K562 (cell line): ENCODE results near the gene XIRP1. TPM values are rescaled to one million over a fixed set of nuclear protein-coding genes. Genes with fewer than 3 reads are reported as not detected.

Experiments used
- BHLHE40 ChIP-seq: IDR thresholded peaks from 2 replicates; pipeline ENCODE4 v1.6.1; 2011; ENCODE audit warnings: low read length, improper control_type of control experiment
- CREBBP ChIP-seq: IDR thresholded peaks from one replicate; pipeline ENCODE4 v1.6.1; 2012; ENCODE audit warnings: low read depth, mild to moderate bottlenecking, control low read depth, inconsistent platforms, low read length
- E2F3 ChIP-seq: fragments of 250-450 bp; sonication (Bioruptor Pico); IDR thresholded peaks from 2 replicates; pipeline ENCODE4 v1.4.0; 2020; ENCODE audit warnings: mild to moderate bottlenecking
- HIVEP1 ChIP-seq: fragments of 250-450 bp; sonication (Bioruptor Pico); IDR thresholded peaks from 2 replicates; pipeline ENCODE4 v1.4.0; 2020; ENCODE audit warnings: mild to moderate bottlenecking
- L3MBTL2 ChIP-seq: fragments of 450-650 bp; IDR thresholded peaks from 2 replicates; pipeline ENCODE4 v1.6.1; 2016; ENCODE audit warnings: mild to moderate bottlenecking, moderate library complexity
- RBM14 ChIP-seq: fragments of 200-400 bp; formaldehyde crosslinking; IDR thresholded peaks from 2 replicates; pipeline ENCODE4 v1.6.1; 2018; ENCODE audit warnings: low read depth, mild to moderate bottlenecking, low read length, moderate library complexity, borderline replicate concordance; ENCODE audit not compliant: insufficient read depth
- TSC22D4 ChIP-seq: fragments of 450-650 bp; IDR thresholded peaks from 2 replicates; pipeline ENCODE4 v1.6.1; 2016; ENCODE audit warnings: missing genetic modification characterization, missing biosample characterization, control low read depth
- polyA plus RNA-seq, 8 experiments: library from polyadenylated mRNA; depleted of rRNA in 4 of 8; stranded (reverse) in 5 of 8; unstranded in 3 of 8; fragments of >200 nt; fragmentation: Nextera tagmentation in 2 of 8; fragmentation: Illumina TruSeq in 1 of 8; extraction: Ambion mirVana in 2 of 8; extraction: Trizol in 1 of 8; gene quantifications; 2 replicates each; pipeline versions ENCODE4 v1.2.1 to v1.2.3, GENCODE V29; 2011 to 2014; ENCODE audit warnings: inconsistent platforms in 1 of 8, missing spikeins in 1 of 8
- total RNA-seq, 7 experiments: library from RNA; depleted of rRNA in 6 of 7; stranded (reverse); fragments of >200 nt in 6 of 7; fragmentation: Illumina TruSeq in 2 of 7; extraction: Trizol in 2 of 7; gene quantifications; 2 replicates each; pipeline versions ENCODE4 v1.2.1 to v1.2.3, GENCODE V29; 2011 to 2021; ENCODE audit warnings: low replicate concordance in 1 of 7
- TF ChIP-seq, protein P1 (sequence below): sonication (generic); formaldehyde crosslinking; IDR thresholded peaks from 2 replicates; pipeline ENCODE4 v1.8.0; 2023; ENCODE audit warnings: missing genetic modification reagents, mild to moderate bottlenecking, borderline replicate concordance
- TF ChIP-seq, protein P2 (sequence below): fragments of 200-800 bp; sonication (Bioruptor generic); IDR thresholded peaks from 2 replicates; pipeline ENCODE4 v1.6.1; 2017; ENCODE audit warnings: missing genetic modification characterization, missing compliant biosample characterization
- TF ChIP-seq, protein P3 (sequence below): sonication (generic); formaldehyde crosslinking; IDR thresholded peaks from 2 replicates; pipeline ENCODE4 v1.8.0; 2023; ENCODE audit warnings: mild to moderate bottlenecking, missing genetic modification reagents
- TF ChIP-seq, protein P4 (sequence below): fragments of 250-450 bp; sonication (Bioruptor Pico); IDR thresholded peaks from 2 replicates; pipeline ENCODE4 v1.5.0; 2020; ENCODE audit warnings: mild to moderate bottlenecking
- TF ChIP-seq, protein P5 (sequence below), 2 experiments: fragments of 200-800 bp in 1 of 2; sonication (Bioruptor generic) in 1 of 2; sonication (generic) in 1 of 2; formaldehyde crosslinking in 1 of 2; IDR thresholded peaks in 1 of 2; conservative IDR thresholded peaks in 1 of 2; 2 replicates each; pipeline versions ENCODE4 v1.5.0 to v1.6.1; 2016 to 2020; ENCODE audit warnings: missing compliant biosample characterization in 1 of 2, missing genetic modification characterization in 1 of 2, missing genetic modification reagents in 1 of 2
- TF ChIP-seq, protein P6 (sequence below): sonication (generic); IDR thresholded peaks from 2 replicates; pipeline ENCODE4 v1.6.1; 2016

Gene XIRP1
- total and polyA plus RNA-seq, 9 of the 15 experiments (the other 6 are each of a cell fraction or from before 2014, with no cell fraction given) = 0.03 to 0.27 (median 0.08) TPM; not detected in 3

DNA sequence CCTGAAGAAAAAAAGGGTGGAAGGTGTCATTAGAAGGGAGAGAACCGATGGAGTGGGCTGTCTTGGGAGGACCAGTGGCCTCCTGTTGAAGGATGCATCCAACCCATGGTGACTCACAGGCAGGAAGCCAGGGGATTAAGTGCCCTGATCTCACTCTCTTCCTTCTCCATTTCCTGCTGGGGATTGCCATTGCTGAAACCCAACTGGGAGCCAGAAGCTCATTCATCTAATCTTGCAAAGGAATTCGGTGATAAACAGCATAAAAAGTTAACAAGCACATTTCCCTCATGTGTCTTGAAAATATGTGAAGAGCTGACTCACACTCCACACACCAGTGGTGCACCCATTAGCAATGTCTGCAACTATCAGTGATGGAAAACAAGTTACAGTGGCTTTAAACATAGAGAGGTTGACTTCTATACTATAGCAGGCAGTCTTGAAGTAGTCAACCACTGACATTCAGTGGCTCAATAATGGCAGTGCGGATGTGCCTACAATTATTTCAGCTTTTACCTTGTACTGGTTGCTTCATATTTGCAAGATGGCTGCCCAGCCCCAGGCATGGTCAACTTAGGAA is 26.2 kb downstream of the XIRP1 start (continued):
- TF ChIP-seq, protein P1, sequence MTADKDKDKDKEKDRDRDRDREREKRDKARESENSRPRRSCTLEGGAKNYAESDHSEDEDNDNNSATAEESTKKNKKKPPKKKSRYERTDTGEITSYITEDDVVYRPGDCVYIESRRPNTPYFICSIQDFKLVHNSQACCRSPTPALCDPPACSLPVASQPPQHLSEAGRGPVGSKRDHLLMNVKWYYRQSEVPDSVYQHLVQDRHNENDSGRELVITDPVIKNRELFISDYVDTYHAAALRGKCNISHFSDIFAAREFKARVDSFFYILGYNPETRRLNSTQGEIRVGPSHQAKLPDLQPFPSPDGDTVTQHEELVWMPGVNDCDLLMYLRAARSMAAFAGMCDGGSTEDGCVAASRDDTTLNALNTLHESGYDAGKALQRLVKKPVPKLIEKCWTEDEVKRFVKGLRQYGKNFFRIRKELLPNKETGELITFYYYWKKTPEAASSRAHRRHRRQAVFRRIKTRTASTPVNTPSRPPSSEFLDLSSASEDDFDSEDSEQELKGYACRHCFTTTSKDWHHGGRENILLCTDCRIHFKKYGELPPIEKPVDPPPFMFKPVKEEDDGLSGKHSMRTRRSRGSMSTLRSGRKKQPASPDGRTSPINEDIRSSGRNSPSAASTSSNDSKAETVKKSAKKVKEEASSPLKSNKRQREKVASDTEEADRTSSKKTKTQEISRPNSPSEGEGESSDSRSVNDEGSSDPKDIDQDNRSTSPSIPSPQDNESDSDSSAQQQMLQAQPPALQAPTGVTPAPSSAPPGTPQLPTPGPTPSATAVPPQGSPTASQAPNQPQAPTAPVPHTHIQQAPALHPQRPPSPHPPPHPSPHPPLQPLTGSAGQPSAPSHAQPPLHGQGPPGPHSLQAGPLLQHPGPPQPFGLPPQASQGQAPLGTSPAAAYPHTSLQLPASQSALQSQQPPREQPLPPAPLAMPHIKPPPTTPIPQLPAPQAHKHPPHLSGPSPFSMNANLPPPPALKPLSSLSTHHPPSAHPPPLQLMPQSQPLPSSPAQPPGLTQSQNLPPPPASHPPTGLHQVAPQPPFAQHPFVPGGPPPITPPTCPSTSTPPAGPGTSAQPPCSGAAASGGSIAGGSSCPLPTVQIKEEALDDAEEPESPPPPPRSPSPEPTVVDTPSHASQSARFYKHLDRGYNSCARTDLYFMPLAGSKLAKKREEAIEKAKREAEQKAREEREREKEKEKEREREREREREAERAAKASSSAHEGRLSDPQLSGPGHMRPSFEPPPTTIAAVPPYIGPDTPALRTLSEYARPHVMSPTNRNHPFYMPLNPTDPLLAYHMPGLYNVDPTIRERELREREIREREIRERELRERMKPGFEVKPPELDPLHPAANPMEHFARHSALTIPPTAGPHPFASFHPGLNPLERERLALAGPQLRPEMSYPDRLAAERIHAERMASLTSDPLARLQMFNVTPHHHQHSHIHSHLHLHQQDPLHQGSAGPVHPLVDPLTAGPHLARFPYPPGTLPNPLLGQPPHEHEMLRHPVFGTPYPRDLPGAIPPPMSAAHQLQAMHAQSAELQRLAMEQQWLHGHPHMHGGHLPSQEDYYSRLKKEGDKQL (CRISPR knock-in tag) = no peak
- TF ChIP-seq HIVEP1 (CRISPR knock-in tag) (no peak), E2F3 (CRISPR knock-in tag) (no peak), TSC22D4 (no peak), RBM14 (no peak), L3MBTL2 (peak; percentile 17; the same call in 1 of the 2 replicates), CREBBP (no peak), BHLHE40 (no peak)
- TF ChIP-seq, protein P2, sequence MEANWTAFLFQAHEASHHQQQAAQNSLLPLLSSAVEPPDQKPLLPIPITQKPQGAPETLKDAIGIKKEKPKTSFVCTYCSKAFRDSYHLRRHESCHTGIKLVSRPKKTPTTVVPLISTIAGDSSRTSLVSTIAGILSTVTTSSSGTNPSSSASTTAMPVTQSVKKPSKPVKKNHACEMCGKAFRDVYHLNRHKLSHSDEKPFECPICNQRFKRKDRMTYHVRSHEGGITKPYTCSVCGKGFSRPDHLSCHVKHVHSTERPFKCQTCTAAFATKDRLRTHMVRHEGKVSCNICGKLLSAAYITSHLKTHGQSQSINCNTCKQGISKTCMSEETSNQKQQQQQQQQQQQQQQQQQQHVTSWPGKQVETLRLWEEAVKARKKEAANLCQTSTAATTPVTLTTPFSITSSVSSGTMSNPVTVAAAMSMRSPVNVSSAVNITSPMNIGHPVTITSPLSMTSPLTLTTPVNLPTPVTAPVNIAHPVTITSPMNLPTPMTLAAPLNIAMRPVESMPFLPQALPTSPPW = no peak
- TF ChIP-seq, protein P3, sequence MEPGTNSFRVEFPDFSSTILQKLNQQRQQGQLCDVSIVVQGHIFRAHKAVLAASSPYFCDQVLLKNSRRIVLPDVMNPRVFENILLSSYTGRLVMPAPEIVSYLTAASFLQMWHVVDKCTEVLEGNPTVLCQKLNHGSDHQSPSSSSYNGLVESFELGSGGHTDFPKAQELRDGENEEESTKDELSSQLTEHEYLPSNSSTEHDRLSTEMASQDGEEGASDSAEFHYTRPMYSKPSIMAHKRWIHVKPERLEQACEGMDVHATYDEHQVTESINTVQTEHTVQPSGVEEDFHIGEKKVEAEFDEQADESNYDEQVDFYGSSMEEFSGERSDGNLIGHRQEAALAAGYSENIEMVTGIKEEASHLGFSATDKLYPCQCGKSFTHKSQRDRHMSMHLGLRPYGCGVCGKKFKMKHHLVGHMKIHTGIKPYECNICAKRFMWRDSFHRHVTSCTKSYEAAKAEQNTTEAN (CRISPR knock-in tag) = no peak
- TF ChIP-seq, protein P4, sequence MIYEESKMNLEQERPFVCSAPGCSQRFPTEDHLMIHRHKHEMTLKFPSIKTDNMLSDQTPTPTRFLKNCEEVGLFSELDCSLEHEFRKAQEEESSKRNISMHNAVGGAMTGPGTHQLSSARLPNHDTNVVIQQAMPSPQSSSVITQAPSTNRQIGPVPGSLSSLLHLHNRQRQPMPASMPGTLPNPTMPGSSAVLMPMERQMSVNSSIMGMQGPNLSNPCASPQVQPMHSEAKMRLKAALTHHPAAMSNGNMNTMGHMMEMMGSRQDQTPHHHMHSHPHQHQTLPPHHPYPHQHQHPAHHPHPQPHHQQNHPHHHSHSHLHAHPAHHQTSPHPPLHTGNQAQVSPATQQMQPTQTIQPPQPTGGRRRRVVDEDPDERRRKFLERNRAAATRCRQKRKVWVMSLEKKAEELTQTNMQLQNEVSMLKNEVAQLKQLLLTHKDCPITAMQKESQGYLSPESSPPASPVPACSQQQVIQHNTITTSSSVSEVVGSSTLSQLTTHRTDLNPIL (CRISPR knock-in tag) = no peak
- TF ChIP-seq, protein P5, sequence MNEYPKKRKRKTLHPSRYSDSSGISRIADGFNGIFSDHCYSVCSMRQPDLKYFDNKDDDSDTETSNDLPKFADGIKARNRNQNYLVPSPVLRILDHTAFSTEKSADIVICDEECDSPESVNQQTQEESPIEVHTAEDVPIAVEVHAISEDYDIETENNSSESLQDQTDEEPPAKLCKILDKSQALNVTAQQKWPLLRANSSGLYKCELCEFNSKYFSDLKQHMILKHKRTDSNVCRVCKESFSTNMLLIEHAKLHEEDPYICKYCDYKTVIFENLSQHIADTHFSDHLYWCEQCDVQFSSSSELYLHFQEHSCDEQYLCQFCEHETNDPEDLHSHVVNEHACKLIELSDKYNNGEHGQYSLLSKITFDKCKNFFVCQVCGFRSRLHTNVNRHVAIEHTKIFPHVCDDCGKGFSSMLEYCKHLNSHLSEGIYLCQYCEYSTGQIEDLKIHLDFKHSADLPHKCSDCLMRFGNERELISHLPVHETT (CRISPR knock-in tag; conservative IDR thresholded peaks at IDR 0.05 in 1 of 2, IDR thresholded peaks at IDR 0.05 in 1 of 2) = no peak
- TF ChIP-seq, protein P6, sequence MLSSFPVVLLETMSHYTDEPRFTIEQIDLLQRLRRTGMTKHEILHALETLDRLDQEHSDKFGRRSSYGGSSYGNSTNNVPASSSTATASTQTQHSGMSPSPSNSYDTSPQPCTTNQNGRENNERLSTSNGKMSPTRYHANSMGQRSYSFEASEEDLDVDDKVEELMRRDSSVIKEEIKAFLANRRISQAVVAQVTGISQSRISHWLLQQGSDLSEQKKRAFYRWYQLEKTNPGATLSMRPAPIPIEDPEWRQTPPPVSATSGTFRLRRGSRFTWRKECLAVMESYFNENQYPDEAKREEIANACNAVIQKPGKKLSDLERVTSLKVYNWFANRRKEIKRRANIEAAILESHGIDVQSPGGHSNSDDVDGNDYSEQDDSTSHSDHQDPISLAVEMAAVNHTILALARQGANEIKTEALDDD = peak; percentile 30; the same call in 1 of the 2 replicates
